H1 (cell line): ENCODE data around the gene PGLYRP1. TPM values are rescaled to one million over a fixed set of nuclear protein-coding genes. Genes with fewer than 3 reads are reported as not detected.

ENCODE experiments used
- CTCF ChIA-PET: fragments of 300-600 bp; sonication (Branson Sonifier 250); formaldehyde crosslinking; loops from one replicate; lab custom pipeline; 2021; ENCODE audit not compliant: partially characterized antibody; lab: Charles Lee
- POLR2A ChIA-PET: fragments of 300-600 bp; sonication (Branson Sonifier 250); formaldehyde crosslinking; loops from one replicate; lab custom pipeline; 2021; ENCODE audit warnings: inconsistent platforms; ENCODE audit not compliant: partially characterized antibody; lab: Charles Lee
- DNase-seq, 2 experiments: peaks; one replicate each; pipeline versions ENCODE4 v3.0.0 to v3.0.0-alpha.2; 2010 to 2022; ENCODE audit warnings: low spot score in 2 of 2, low read depth in 1 of 2, mixed read lengths in 1 of 2
- FAIRE-seq: peaks from 2 replicates; lab custom pipeline; 2011; peaks lifted over from hg19 to GRCh38; lab: Jason Lieb, UNC
- H2AFZ ChIP-seq: 2 replicates; pipeline ENCODE4 v1.8.1; 2012; ENCODE audit warnings: low read length, inconsistent platforms
- H2AK5ac ChIP-seq: 2 replicates; pipeline ENCODE4 v1.6.1; 2013; ENCODE audit warnings: low read depth, low read length
- H2BK120ac ChIP-seq: replicated peaks from 2 replicates; pipeline ENCODE3; 2013; ENCODE audit warnings: low read depth, low read length, inconsistent platforms
- H2BK12ac ChIP-seq: 2 replicates; pipeline ENCODE4 v1.6.1; 2013; ENCODE audit warnings: low read depth, low read length
- H2BK15ac ChIP-seq: 2 replicates; pipeline ENCODE4 v1.6.1; 2013; ENCODE audit warnings: low read length
- H2BK20ac ChIP-seq: 2 replicates; pipeline ENCODE4 v1.6.1; 2013; ENCODE audit warnings: low read length
- H2BK5ac ChIP-seq: 2 replicates; pipeline ENCODE4 v1.6.1; 2013; ENCODE audit warnings: low read depth, low read length
- H3K14ac ChIP-seq: 2 replicates; pipeline ENCODE4 v1.6.1; 2013; ENCODE audit warnings: inconsistent platforms; ENCODE audit not compliant: insufficient read length
- H3K18ac ChIP-seq: 2 replicates; pipeline ENCODE4 v1.6.1; 2013; ENCODE audit warnings: low read length; ENCODE audit errors: extremely low read depth
- H3K23ac ChIP-seq: 2 replicates; pipeline ENCODE4 v1.6.1; 2013; ENCODE audit warnings: inconsistent platforms; ENCODE audit not compliant: insufficient read length
- H3K23me2 ChIP-seq: 2 replicates; pipeline ENCODE4 v1.6.1; 2013; ENCODE audit warnings: low read depth, low read length
- H3K27ac ChIP-seq: 2 replicates; pipeline ENCODE4 v1.6.1; 2011; ENCODE audit warnings: low read depth, low read length, inconsistent platforms
- H3K27me3 ChIP-seq, 4 experiments: replicated peaks in 1 of 4; 1 replicate in 1 of 4; 2 replicates in 3 of 4; pipeline versions ENCODE4 v1.6.1 to v1.8.1; 2011 to 2013; ENCODE audit warnings: low read length in 3 of 4, mild to moderate bottlenecking in 3 of 4, inconsistent platforms in 2 of 4, mixed read lengths in 2 of 4, moderate library complexity in 1 of 4; ENCODE audit not compliant: control insufficient read depth in 3 of 4, insufficient read depth in 3 of 4; ENCODE audit errors: extremely low read depth in 1 of 4
- H3K36me3 ChIP-seq, 4 experiments: 2 replicates each; pipeline versions ENCODE4 v1.6.1 to v1.8.1; 2011 to 2013; ENCODE audit warnings: mild to moderate bottlenecking in 4 of 4, low read length in 3 of 4, moderate library complexity in 2 of 4, control low read depth in 1 of 4, inconsistent platforms in 1 of 4; ENCODE audit not compliant: insufficient read depth in 4 of 4, control insufficient read depth in 2 of 4
- H3K4ac ChIP-seq: replicated peaks from 2 replicates; pipeline ENCODE3; 2013; ENCODE audit warnings: low read length, low read depth, mixed read lengths, inconsistent platforms; ENCODE audit not compliant: insufficient read length
- H3K4me1 ChIP-seq, 4 experiments: replicated peaks in 1 of 4; 1 replicate in 1 of 4; 2 replicates in 3 of 4; pipeline versions ENCODE4 v1.6.1 to v1.8.1; 2011 to 2013; ENCODE audit warnings: low read length in 3 of 4, inconsistent platforms in 2 of 4, mixed read lengths in 1 of 4; ENCODE audit not compliant: insufficient read depth in 4 of 4, control insufficient read depth in 3 of 4
- H3K4me2 ChIP-seq, 2 experiments: 2 replicates each; pipeline versions ENCODE4 v1.6.1 to v1.8.1; 2011 to 2013; ENCODE audit warnings: low read depth in 2 of 2, low read length in 2 of 2, control low read depth in 1 of 2, inconsistent platforms in 1 of 2, mild to moderate bottlenecking in 1 of 2; ENCODE audit not compliant: insufficient read depth in 1 of 2
- H3K4me3 ChIP-seq, 4 experiments: fragments of 200-600, 300-600 bp in 1 of 4; sonication (generic), shearing (Covaris generic), sonication (Bioruptor Twin) in 1 of 4; 2 replicates each; pipeline versions ENCODE4 v1.5.1 to v1.8.1; 2011 to 2016; ENCODE audit warnings: low read length in 4 of 4, low read depth in 3 of 4, control low read depth in 2 of 4, inconsistent platforms in 2 of 4, mild to moderate bottlenecking in 2 of 4, mixed read lengths in 1 of 4, moderate library complexity in 1 of 4; ENCODE audit not compliant: insufficient read depth in 2 of 4; ENCODE audit errors: extremely low read depth in 1 of 4
- H3K56ac ChIP-seq: replicated peaks from 2 replicates; pipeline ENCODE3; 2013; ENCODE audit warnings: low read depth, mild to moderate bottlenecking, mixed read lengths, low read length, inconsistent platforms; ENCODE audit not compliant: insufficient read length
- H3K79me1 ChIP-seq: 2 replicates; pipeline ENCODE4 v1.6.1; 2013; ENCODE audit warnings: low read depth, low read length, control low read depth
- H3K79me2 ChIP-seq, 2 experiments: 2 replicates each; pipeline versions ENCODE4 v1.6.1 to v1.8.1; 2012 to 2013; ENCODE audit warnings: low read length in 2 of 2, mild to moderate bottlenecking in 2 of 2, inconsistent platforms in 1 of 2; ENCODE audit not compliant: insufficient read depth in 2 of 2, control insufficient read depth in 1 of 2
- H3K9ac ChIP-seq, 4 experiments: replicated peaks in 1 of 4; 1 replicate in 1 of 4; 2 replicates in 3 of 4; pipeline versions ENCODE4 v1.6.1 to v1.8.1; 2011 to 2013; ENCODE audit warnings: low read depth in 3 of 4, low read length in 3 of 4, control low read depth in 2 of 4, mild to moderate bottlenecking in 2 of 4, moderate library complexity in 2 of 4, inconsistent platforms in 1 of 4; ENCODE audit errors: extremely low read depth in 1 of 4
- H3K9me3 ChIP-seq, 2 experiments: 2 replicates each; pipeline versions ENCODE4 v1.6.1 to v1.8.1; 2012 to 2013; ENCODE audit warnings: mild to moderate bottlenecking in 2 of 2, moderate library complexity in 2 of 2, control low read depth in 1 of 2, inconsistent platforms in 1 of 2, low read depth in 1 of 2, low read length in 1 of 2, mixed read lengths in 1 of 2; ENCODE audit not compliant: insufficient read depth in 2 of 2
- H4K20me1 ChIP-seq, 2 experiments: replicated peaks in 1 of 2; 2 replicates each; pipeline versions ENCODE3 to v1.8.1; 2011 to 2013; ENCODE audit warnings: inconsistent platforms in 2 of 2, low read length in 2 of 2, mild to moderate bottlenecking in 1 of 2; ENCODE audit not compliant: insufficient read depth in 2 of 2, control insufficient read depth in 1 of 2
- H4K5ac ChIP-seq: 2 replicates; pipeline ENCODE4 v1.6.1; 2013; ENCODE audit warnings: low read length, low read depth, mixed read lengths, inconsistent platforms; ENCODE audit not compliant: insufficient read length
- H4K8ac ChIP-seq: 2 replicates; pipeline ENCODE4 v1.8.0; 2013; ENCODE audit warnings: mild to moderate bottlenecking, moderate library complexity, low read length, inconsistent platforms; ENCODE audit not compliant: insufficient read depth; ENCODE audit errors: extremely low read depth
- H4K91ac ChIP-seq: replicated peaks from 2 replicates; pipeline ENCODE3; 2013; ENCODE audit warnings: low read length, mixed read lengths, inconsistent platforms; ENCODE audit not compliant: insufficient read length
- CEBPB ChIP-seq: IDR thresholded peaks from 2 replicates; pipeline ENCODE4 v1.6.1; 2012; ENCODE audit warnings: low read depth, low read length
- HDAC6 ChIP-seq: IDR thresholded peaks from one replicate; pipeline ENCODE4 v1.7.1; 2012; ENCODE audit warnings: low read depth, mild to moderate bottlenecking, inconsistent platforms, low read length, moderate library complexity
- JUN ChIP-seq: IDR thresholded peaks from 2 replicates; pipeline ENCODE4 v1.6.1; 2011; ENCODE audit warnings: low read depth, mild to moderate bottlenecking, improper control_type of control experiment, low read length
- SIN3A ChIP-seq, 2 experiments: IDR thresholded peaks in 1 of 2; conservative IDR thresholded peaks in 1 of 2; 2 replicates each; pipeline ENCODE4 v1.6.1; 2011 to 2012; ENCODE audit warnings: low read length in 2 of 2, improper control_type of control experiment in 1 of 2, low read depth in 1 of 2, mild to moderate bottlenecking in 1 of 2
- YY1 ChIP-seq: IDR thresholded peaks from 2 replicates; pipeline ENCODE4 v1.6.1; 2011; ENCODE audit warnings: low read depth, mild to moderate bottlenecking, low read length
- WGBS, 2 experiments: shearing (Covaris generic) in 1 of 2; methylation state at CpG; one replicate each; pipeline versions ENCODE4 v1.1.6 to v1.1.7; 2013 to 2015; ENCODE audit warnings: low lambda C conversion rate in 2 of 2, mixed read lengths in 2 of 2, inconsistent platforms in 1 of 2, low coverage in 1 of 2, missing lambda C conversion rate in 1 of 2; ENCODE audit not compliant: insufficient replicate concordance in 2 of 2, insufficient coverage in 1 of 2, insufficient read length in 1 of 2; ENCODE audit errors: extremely low coverage in 1 of 2, missing lambda C conversion rate in 1 of 2; 5-methylcytosine and 5-hydroxymethylcytosine counted together
- polyA plus RNA-seq, 7 experiments: library from polyadenylated mRNA; depleted of rRNA in 3 of 7; stranded (reverse) in 5 of 7; unstranded in 2 of 7; fragments of >200 nt in 5 of 7; fragments of 200-250 nt in 2 of 7; gene quantifications; 1 replicate in 5 of 7; 2 replicates in 1 of 7; 4 replicates in 1 of 7; pipeline versions ENCODE4 v1.2.1 to v1.2.3, GENCODE V29; 2011 to 2013; ENCODE audit warnings: missing spikeins in 2 of 7, mixed read lengths in 2 of 7
- total RNA-seq: library from RNA; stranded (reverse); fragmentation: NEBNext Ultra II Directional; extraction: Animal tissue kit (Norgen Biotek cat#: 25700); gene quantifications from 2 replicates; pipeline ENCODE4 v1.2.1, GENCODE V29; 2021

PGLYRP1 gene
- total and polyA plus RNA-seq, 2 of the 8 experiments (the other 6 are each of a cell fraction or from before 2014, with no cell fraction given): not detected

DNA sequence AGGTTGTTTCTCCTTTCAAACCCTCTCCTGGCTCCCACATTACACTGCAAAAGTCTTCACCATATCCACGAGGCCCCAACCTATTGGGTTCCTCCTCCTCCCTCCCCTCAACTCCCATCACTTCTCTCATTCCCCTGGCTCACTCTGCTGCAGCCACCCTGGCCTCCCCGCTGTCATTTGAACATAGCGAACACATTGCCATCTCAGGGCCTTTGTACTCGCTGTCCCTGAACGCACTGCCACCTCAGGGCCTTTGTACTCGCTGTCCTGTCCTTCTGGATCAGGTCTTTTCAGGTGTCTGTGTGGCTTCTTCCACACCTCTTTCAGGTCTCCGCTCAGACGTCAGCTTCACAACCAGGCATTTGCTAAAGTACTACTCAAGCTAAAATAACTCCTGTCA is 25.9 kb downstream of the PGLYRP1 start:
- Histone ChIP-seq H2BK12ac (no peak overlapping the region), H3K9me3 (no peaks in the 10 kb centered on the region), H4K91ac (no peak overlapping the region), H3K27me3 (no peaks in the 10 kb centered on the region), H3K14ac (no peak overlapping the region), H4K20me1 (no peaks in the 10 kb centered on the region), H3K79me2 (peaks cover 0 to 9% of the 10 kb centered on the region in 2 experiments; a peak in 2 of 4 replicates), H3K36me3 (0 out of 8 replicates have a peak, but pooled peaks cover 0 to 6% (median 0%) of the 10 kb centered on the region in 4 experiments), H3K79me1 (peaks cover 7% of the 10 kb centered on the region; the same call in 1 of the 2 replicates), H2AFZ (no peak overlapping the region), H3K23ac (no peak overlapping the region), H4K5ac (no peak overlapping the region), H3K9ac (no peak overlapping the region), H3K27ac (no peak overlapping the region), H2AK5ac (no peak overlapping the region), H3K4me3 (no peak overlapping the region), H2BK15ac (no peak overlapping the region), H4K8ac (no peak overlapping the region), H3K4me1 (peaks cover 3 to 10% (median 4%) of the 10 kb centered on the region in 4 experiments; a peak in 6 of 7 replicates), H2BK5ac (no peak overlapping the region; the same call in 1 of the 2 replicates), H3K4me2 (no peak overlapping the region; a peak in 1 of 4 replicates), H2BK120ac (no peak overlapping the region), H2BK20ac (no peak overlapping the region), H3K4ac (no peak overlapping the region), H3K56ac (no peak overlapping the region), H3K23me2 (peaks cover 14% of the 10 kb centered on the region), H3K18ac (no peak overlapping the region)
- DNase-seq (no peak), FAIRE-seq (no peak)
- 79% methylated on average over 8 of the region's 8 CpGs; no CpG with 5 or more reads in 1 of the 2 experiments for WGBS, 2 experiments
- ChIA-PET POLR2A (no interaction called here), CTCF (interaction anchor here (1.2 to 1.7 kb wide), 3 partner anchors 13 to 78 kb away, joined by 3 to 8 read pairs (median 3); no protein-coding TSS in a partner anchor)
- TF ChIP-seq CEBPB: no peak
- no peak for TF ChIP-seq JUN
- TF ChIP-seq HDAC6: no peak
- no peak for TF ChIP-seq SIN3A (conservative IDR thresholded peaks at IDR 0.05 in 1 of 2, IDR thresholded peaks at IDR 0.05 in 1 of 2; ENCODE audit: low read depth in 1 of 2, low read length in 2 of 2)
- no peak for TF ChIP-seq YY1
